Neural cell (in vitro differentiated cells): ENCODE data around the gene ELMO2.

ENCODE experiments used
- CTCF ChIP-seq: fragments of 450-650 bp; IDR thresholded peaks from 2 replicates; pipeline ENCODE4 v1.5.1; 2014; ENCODE audit warnings: antibody characterized with exemption, mild to moderate bottlenecking, moderate library complexity; ENCODE audit not compliant: poor library complexity, severe bottlenecking
- EP300 ChIP-seq: fragments of 450-650 bp; conservative IDR thresholded peaks from 2 replicates; pipeline ENCODE4 v1.6.1; 2014; ENCODE audit warnings: antibody characterized with exemption, mild to moderate bottlenecking, moderate library complexity; ENCODE audit not compliant: poor library complexity, severe bottlenecking
- EZH2 ChIP-seq: fragments of 200-600, 300-800 bp; shearing (Covaris generic), sonication (generic); IDR thresholded peaks from 2 replicates; pipeline ENCODE4 v1.6.1; 2014; ENCODE audit warnings: antibody characterized with exemption, low read length, borderline replicate concordance, mild to moderate bottlenecking; ENCODE audit not compliant: insufficient read depth, poor library complexity, severe bottlenecking
- MXI1 ChIP-seq: fragments of 450-650 bp; conservative IDR thresholded peaks from 2 replicates; pipeline ENCODE4 v1.6.1; 2014; ENCODE audit warnings: antibody characterized with exemption, mild to moderate bottlenecking; ENCODE audit not compliant: poor library complexity, severe bottlenecking
- POLR2AphosphoS5 ChIP-seq: IDR thresholded peaks from 2 replicates; pipeline ENCODE4 v1.6.1; 2012
- RAD21 ChIP-seq: fragments of 450-650 bp; conservative IDR thresholded peaks from 2 replicates; pipeline ENCODE4 v1.6.1; 2014; ENCODE audit warnings: antibody characterized with exemption, mild to moderate bottlenecking, moderate library complexity
- REST ChIP-seq: IDR thresholded peaks from 2 replicates; pipeline ENCODE4 v1.6.1; 2012; ENCODE audit warnings: borderline replicate concordance
- SMC3 ChIP-seq: fragments of 450-650 bp; conservative IDR thresholded peaks from 2 replicates; pipeline ENCODE4 v1.6.1; 2014; ENCODE audit warnings: antibody characterized with exemption, mild to moderate bottlenecking, moderate library complexity; ENCODE audit not compliant: poor library complexity
- TAF1 ChIP-seq: IDR thresholded peaks from 2 replicates; pipeline ENCODE4 v1.6.1; 2012; ENCODE audit warnings: low read depth

GRCh38 chr20:46362921-46363867 is 43.2 kb downstream of the ELMO2 start:
- TF ChIP-seq CTCF (no peak), RAD21 (no peak), POLR2AphosphoS5 (no peak), REST (no peak), EZH2 (no peak), SMC3 (no peak), TAF1 (no peak), MXI1 (no peak), EP300 (no peak)
